Body of pancreas (tissue), 4 donors: ENCODE results near the gene PTMS.

Source experiments
- CTCF ChIP-seq, 7 experiments: fragments of 450-650 bp in 4 of 7; fragments of 200-600 bp in 3 of 7; sonication (generic) in 3 of 7; IDR thresholded peaks; one replicate each; pipeline ENCODE4 v1.5.1; 2016 to 2019; ENCODE audit warnings: antibody characterized with exemption in 7 of 7
- POLR2A ChIP-seq, 3 donors: fragments of 450-650 bp; IDR thresholded peaks; one replicate each; pipeline ENCODE4 v1.6.1; 2016; ENCODE audit warnings: antibody characterized with exemption in 3 of 3, mild to moderate bottlenecking in 2 of 3

GRCh38 chr12:6750506-6750905 is 15.7 kb upstream of the PTMS start:
- no peak for TF ChIP-seq CTCF (IDR thresholded peaks at IDR 0.05)
- no peak for TF ChIP-seq POLR2A (IDR thresholded peaks at IDR 0.05)
